Coronary artery (tissue), 2 donors: ENCODE measurements around the gene NFE2L2.
"Not testable (repeated sequence)": the region's sequence is repeated elsewhere in the genome, so short reads cannot be mapped to it uniquely, and the experiment has no call there.

Source experiments
- DNase-seq: peaks from one replicate; pipeline ENCODE4 v3.0.0-alpha.2; 2017; ENCODE audit warnings: low spot score
- H3K27ac ChIP-seq, 2 donors: fragments of 200-600 bp; sonication (generic); one replicate each; pipeline ENCODE4 v1.5.1; 2016 to 2019
- H3K4me3 ChIP-seq: fragments of 200-600 bp; sonication (generic); 2 replicates; pipeline ENCODE4 v1.5.1; 2016; ENCODE audit warnings: mild to moderate bottlenecking, moderate library complexity
- CTCF ChIP-seq: fragments of 200-600 bp; sonication (generic); IDR thresholded peaks from one replicate; pipeline ENCODE4 v1.5.1; 2019; ENCODE audit warnings: antibody characterized with exemption

Gene NFE2L2

GRCh38 chr2:177231270-177231669 lies 33.3 kb downstream of the NFE2L2 start:
- Histone ChIP-seq H3K27ac (no peak overlapping the region), H3K4me3 (no peak overlapping the region)
- no peak for DNase-seq
- TF ChIP-seq CTCF = no peak

- Histone ChIP-seq H3K27ac (no peak overlapping the region), H3K4me3 (no peak overlapping the region)
- TF ChIP-seq CTCF = no peak
- no peak for DNase-seq
These were observed 34.9 kb downstream of the NFE2L2 start for GRCh38 chr2:177229442-177230242.

- no peak for TF ChIP-seq CTCF
- H3K4me3 ChIP-seq = no peak overlapping the region
- DNase-seq = no peak
- no peak overlapping the region for H3K27ac ChIP-seq
These were observed 38.6 kb downstream of the NFE2L2 start for GRCh38 chr2:177225965-177226360.

GRCh38 chr2:177223436-177223835 lies 41.1 kb downstream of the NFE2L2 start:
- DNase-seq, H3K4me3 ChIP-seq, H3K27ac ChIP-seq: not testable (repeated sequence)

GRCh38 chr2:177221970-177222369 lies 42.6 kb downstream of the NFE2L2 start:
- TF ChIP-seq CTCF = no peak
- DNase-seq = no peak
- Histone ChIP-seq H3K27ac (peak overlapping the region in 1 of 2 donors; percentile 9), H3K4me3 (no peak overlapping the region)

- H3K27ac ChIP-seq = peak overlapping the region in 1 of 2 donors; percentile 9
These were observed 43.0 kb downstream of the NFE2L2 start for GRCh38 chr2:177221534-177221933.

GRCh38 chr2:177219787-177220186 lies 44.7 kb downstream of the NFE2L2 start:
- not testable (repeated sequence) for H3K4me3 ChIP-seq, H3K27ac ChIP-seq, DNase-seq

More at GRCh38 chr2:177221534-177221933, 43.0 kb downstream of the NFE2L2 start:
- H3K4me3 ChIP-seq = no peak overlapping the region
- DNase-seq = no peak
- TF ChIP-seq CTCF = no peak

GRCh38 chr2:177217247-177217843 lies 47.2 kb downstream of the NFE2L2 start:
- TF ChIP-seq CTCF = no peak
- no peak overlapping the region for H3K27ac ChIP-seq
- DNase-seq = no peak
- no peak overlapping the region for H3K4me3 ChIP-seq
